H1 (cell line): ENCODE data around the gene PCDHA5. TPM values are rescaled to one million over a fixed set of nuclear protein-coding genes. Genes with fewer than 3 reads are reported as not detected.

Experiments
- ASH2L ChIP-seq: fragments of 200-600, 300-600 bp; sonication (generic); IDR thresholded peaks from one replicate; pipeline ENCODE4 v1.7.1; 2017; ENCODE audit warnings: low read length
- BACH1 ChIP-seq: IDR thresholded peaks from 2 replicates; pipeline ENCODE4 v1.6.1; 2012; ENCODE audit warnings: low read length, improper control_type of control experiment
- JUN ChIP-seq: IDR thresholded peaks from 2 replicates; pipeline ENCODE4 v1.6.1; 2011; ENCODE audit warnings: low read depth, mild to moderate bottlenecking, improper control_type of control experiment, low read length
- JUND ChIP-seq: IDR thresholded peaks from 2 replicates; pipeline ENCODE4 v1.6.1; 2011; ENCODE audit warnings: mild to moderate bottlenecking, improper control_type of control experiment, low read length
- KDM4A ChIP-seq: IDR thresholded peaks from one replicate; pipeline ENCODE4 v1.7.1; 2012; ENCODE audit warnings: low read depth, mild to moderate bottlenecking, moderate library complexity, low read length, inconsistent platforms; ENCODE audit not compliant: severe bottlenecking
- NRF1 ChIP-seq: IDR thresholded peaks from 2 replicates; pipeline ENCODE4 v1.6.1; 2011; ENCODE audit warnings: mild to moderate bottlenecking, low read depth, low read length, improper control_type of control experiment
- PHF8 ChIP-seq: fragments of 200-600 bp; sonication (generic); conservative IDR thresholded peaks from 2 replicates; pipeline ENCODE4 v1.7.1; 2012; ENCODE audit warnings: low read depth, mild to moderate bottlenecking, inconsistent platforms, low read length, moderate library complexity
- POLR2AphosphoS5 ChIP-seq: IDR thresholded peaks from 2 replicates; pipeline ENCODE4 v1.6.1; 2011; ENCODE audit warnings: low read depth, low read length
- RNF2 ChIP-seq: fragments of 200-900, 300-1000 bp; sonication (generic); IDR thresholded peaks from 2 replicates; pipeline ENCODE4 v1.7.1; 2016; ENCODE audit warnings: borderline replicate concordance, low read depth, mild to moderate bottlenecking, antibody characterized with exemption, low read length; ENCODE audit not compliant: poor library complexity, severe bottlenecking; ENCODE audit errors: missing control alignments
- TEAD4 ChIP-seq: IDR thresholded peaks from 2 replicates; pipeline ENCODE4 v1.6.1; 2012; ENCODE audit warnings: low read depth, low read length, inconsistent platforms, mixed read lengths
- YY1 ChIP-seq: IDR thresholded peaks from 2 replicates; pipeline ENCODE4 v1.6.1; 2011; ENCODE audit warnings: low read depth, mild to moderate bottlenecking, low read length
- polyA plus RNA-seq, 7 experiments: library from polyadenylated mRNA; depleted of rRNA in 3 of 7; stranded (reverse) in 5 of 7; unstranded in 2 of 7; fragments of >200 nt in 5 of 7; fragments of 200-250 nt in 2 of 7; gene quantifications; 1 replicate in 5 of 7; 2 replicates in 1 of 7; 4 replicates in 1 of 7; pipeline versions ENCODE4 v1.2.1 to v1.2.3, GENCODE V29; 2011 to 2013; ENCODE audit warnings: missing spikeins in 2 of 7, mixed read lengths in 2 of 7
- total RNA-seq: library from RNA; stranded (reverse); fragmentation: NEBNext Ultra II Directional; extraction: Animal tissue kit (Norgen Biotek cat#: 25700); gene quantifications from 2 replicates; pipeline ENCODE4 v1.2.1, GENCODE V29; 2021
- TF ChIP-seq, protein P1 (sequence below), 3 experiments: IDR thresholded peaks; 1 replicate in 2 of 3; 2 replicates in 1 of 3; pipeline versions ENCODE4 v1.5.1 to v1.6.1; 2011; ENCODE audit warnings: low read length in 3 of 3, mild to moderate bottlenecking in 3 of 3, inconsistent platforms in 2 of 3, low read depth in 1 of 3, moderate library complexity in 1 of 3; ENCODE audit not compliant: insufficient read depth in 1 of 3; ENCODE audit errors: control extremely low read depth in 1 of 3
- TF ChIP-seq, protein P2 (sequence below): IDR thresholded peaks from 2 replicates; pipeline ENCODE4 v1.6.1; 2012; ENCODE audit warnings: inconsistent platforms
- TF ChIP-seq, protein P3 (sequence below): IDR thresholded peaks from 2 replicates; pipeline ENCODE4 v1.6.1; 2012; ENCODE audit warnings: low read length, inconsistent platforms

PCDHA5 gene
- total and polyA plus RNA-seq, 2 of the 8 experiments (the other 6 are each of a cell fraction or from before 2014, with no cell fraction given), result 0.33 to 0.76 TPM

DNA sequence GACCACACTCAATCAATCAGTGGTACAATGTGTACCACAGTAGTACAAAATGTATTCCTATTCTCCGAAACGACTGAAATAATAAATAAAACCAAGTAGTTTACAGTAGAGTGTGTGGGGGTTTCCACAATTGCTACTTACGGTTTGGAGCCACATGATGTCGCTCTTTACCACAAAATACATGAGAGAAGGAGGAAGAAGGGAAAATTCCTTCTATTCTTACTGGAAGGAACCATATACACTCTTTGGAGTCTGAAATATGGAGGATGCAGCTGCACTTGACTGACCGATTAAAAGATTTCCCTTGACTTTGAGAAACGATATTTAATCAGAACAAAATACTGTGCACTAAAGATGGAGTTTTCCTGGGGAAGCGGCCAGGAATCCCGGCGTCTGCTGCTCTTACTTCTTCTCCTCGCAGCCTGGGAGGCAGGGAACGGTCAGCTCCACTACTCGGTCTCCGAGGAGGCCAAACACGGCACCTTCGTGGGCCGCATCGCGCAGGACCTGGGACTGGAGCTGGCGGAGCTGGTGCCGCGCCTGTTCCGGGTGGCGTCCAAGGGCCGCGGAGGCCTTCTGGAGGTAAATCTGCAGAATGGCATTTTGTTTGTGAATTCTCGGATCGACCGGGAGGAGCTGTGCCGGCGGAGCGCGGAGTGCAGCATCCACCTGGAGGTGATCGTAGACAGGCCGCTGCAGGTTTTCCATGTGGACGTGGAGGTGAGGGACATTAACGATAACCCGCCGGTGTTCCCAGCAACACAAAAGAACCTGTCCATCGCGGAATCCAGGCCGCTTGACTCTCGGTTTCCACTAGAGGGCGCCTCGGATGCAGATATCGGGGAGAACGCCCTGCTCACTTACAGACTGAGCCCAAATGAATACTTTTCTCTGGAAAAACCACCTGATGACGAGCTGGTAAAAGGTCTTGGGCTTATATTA lies 14.3 kb upstream of the PCDHA5 start, which contains the start of gene PCDHA4 (continued):
- TF ChIP-seq, protein P1, sequence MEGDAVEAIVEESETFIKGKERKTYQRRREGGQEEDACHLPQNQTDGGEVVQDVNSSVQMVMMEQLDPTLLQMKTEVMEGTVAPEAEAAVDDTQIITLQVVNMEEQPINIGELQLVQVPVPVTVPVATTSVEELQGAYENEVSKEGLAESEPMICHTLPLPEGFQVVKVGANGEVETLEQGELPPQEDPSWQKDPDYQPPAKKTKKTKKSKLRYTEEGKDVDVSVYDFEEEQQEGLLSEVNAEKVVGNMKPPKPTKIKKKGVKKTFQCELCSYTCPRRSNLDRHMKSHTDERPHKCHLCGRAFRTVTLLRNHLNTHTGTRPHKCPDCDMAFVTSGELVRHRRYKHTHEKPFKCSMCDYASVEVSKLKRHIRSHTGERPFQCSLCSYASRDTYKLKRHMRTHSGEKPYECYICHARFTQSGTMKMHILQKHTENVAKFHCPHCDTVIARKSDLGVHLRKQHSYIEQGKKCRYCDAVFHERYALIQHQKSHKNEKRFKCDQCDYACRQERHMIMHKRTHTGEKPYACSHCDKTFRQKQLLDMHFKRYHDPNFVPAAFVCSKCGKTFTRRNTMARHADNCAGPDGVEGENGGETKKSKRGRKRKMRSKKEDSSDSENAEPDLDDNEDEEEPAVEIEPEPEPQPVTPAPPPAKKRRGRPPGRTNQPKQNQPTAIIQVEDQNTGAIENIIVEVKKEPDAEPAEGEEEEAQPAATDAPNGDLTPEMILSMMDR (IDR thresholded peaks at IDR 0.05; ENCODE audit: control extremely low read depth in 1 of 3, insufficient read depth in 1 of 3, low read depth in 1 of 3, low read length in 3 of 3), result peak; percentile 75 to 81 (median 81)
- TF ChIP-seq JUN (no peak), TEAD4 (0 out of 2 replicates have a peak, but pooled peaks have one; percentile 32), NRF1 (no peak), JUND (no peak), BACH1 (no peak), POLR2AphosphoS5 (peak; percentile 56; the same call in 1 of the 2 replicates), PHF8 (peak; percentile 66), ASH2L (peak; percentile 40), KDM4A (peak; percentile 75), RNF2 (no peak), YY1 (peak; percentile 17; the same call in 1 of the 2 replicates)
- TF ChIP-seq, protein P2, sequence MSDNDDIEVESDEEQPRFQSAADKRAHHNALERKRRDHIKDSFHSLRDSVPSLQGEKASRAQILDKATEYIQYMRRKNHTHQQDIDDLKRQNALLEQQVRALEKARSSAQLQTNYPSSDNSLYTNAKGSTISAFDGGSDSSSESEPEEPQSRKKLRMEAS, result no peak
- TF ChIP-seq, protein P3, sequence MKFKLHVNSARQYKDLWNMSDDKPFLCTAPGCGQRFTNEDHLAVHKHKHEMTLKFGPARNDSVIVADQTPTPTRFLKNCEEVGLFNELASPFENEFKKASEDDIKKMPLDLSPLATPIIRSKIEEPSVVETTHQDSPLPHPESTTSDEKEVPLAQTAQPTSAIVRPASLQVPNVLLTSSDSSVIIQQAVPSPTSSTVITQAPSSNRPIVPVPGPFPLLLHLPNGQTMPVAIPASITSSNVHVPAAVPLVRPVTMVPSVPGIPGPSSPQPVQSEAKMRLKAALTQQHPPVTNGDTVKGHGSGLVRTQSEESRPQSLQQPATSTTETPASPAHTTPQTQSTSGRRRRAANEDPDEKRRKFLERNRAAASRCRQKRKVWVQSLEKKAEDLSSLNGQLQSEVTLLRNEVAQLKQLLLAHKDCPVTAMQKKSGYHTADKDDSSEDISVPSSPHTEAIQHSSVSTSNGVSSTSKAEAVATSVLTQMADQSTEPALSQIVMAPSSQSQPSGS, result 0 out of 2 replicates have a peak, but pooled peaks have one; percentile 31
